IMR-90 (cell line): ENCODE results near the gene SPAG16. TPM values are rescaled to one million over a fixed set of nuclear protein-coding genes. Genes with fewer than 3 reads are reported as not detected.

ENCODE experiments used
- ATAC-seq: fragments of 200-7000 bp; cut with Tn5 transposase; 2 replicates; pipeline ENCODE4 v1.9.1; 2020; ENCODE audit warnings: low read depth, mild to moderate bottlenecking, moderate library complexity
- BruUV-seq: library from RNA; stranded (reverse); fragments of 400-500 nt; replicated peaks from 2 replicates; lab custom pipeline; 2021; lab: Mats Ljungman, UMichigan
- CTCF ChIA-PET: fragments of 300-600 bp; formaldehyde crosslinking; extraction: SDS; loops from one replicate; lab custom pipeline; 2021; ENCODE audit warnings: antibody characterized with exemption; lab: Yijun Ruan, JAX
- POLR2A ChIA-PET: fragments of 300-600 bp; sonication (Branson Sonifier 250); formaldehyde crosslinking; loops from one replicate; lab custom pipeline; 2022; ENCODE audit warnings: antibody characterized with exemption; ENCODE audit not compliant: unreplicated experiment; lab: Charles Lee
- DNase-seq: peaks from one replicate; pipeline ENCODE4 v3.0.0; 2013
- H2AFZ ChIP-seq: replicated peaks from 2 replicates; pipeline ENCODE3; 2013; ENCODE audit warnings: low read length, mild to moderate bottlenecking; ENCODE audit not compliant: poor library complexity
- H2AK5ac ChIP-seq: 2 replicates; pipeline ENCODE4 v1.6.1; 2013; ENCODE audit warnings: low read depth, low read length, inconsistent platforms
- H2AK9ac ChIP-seq: replicated peaks from 2 replicates; pipeline ENCODE3; 2013; ENCODE audit warnings: mild to moderate bottlenecking, low read depth, low read length, moderate library complexity; ENCODE audit not compliant: poor library complexity
- H2BK120ac ChIP-seq: 2 replicates; pipeline ENCODE4 v1.6.1; 2013; ENCODE audit warnings: low read depth, low read length, inconsistent platforms
- H2BK15ac ChIP-seq: 3 replicates; pipeline ENCODE4 v1.6.1; 2013; ENCODE audit warnings: low read depth, low read length, inconsistent platforms
- H2BK20ac ChIP-seq: 2 replicates; pipeline ENCODE4 v1.6.1; 2013; ENCODE audit warnings: low read depth, mild to moderate bottlenecking, inconsistent platforms, low read length, moderate library complexity
- H2BK5ac ChIP-seq: 2 replicates; pipeline ENCODE4 v1.6.1; 2013; ENCODE audit warnings: mild to moderate bottlenecking, low read depth, low read length, inconsistent platforms; ENCODE audit not compliant: poor library complexity, severe bottlenecking
- H3K14ac ChIP-seq: replicated peaks from 2 replicates; pipeline ENCODE4 v1.6.1; 2013; ENCODE audit warnings: low read depth, low read length, inconsistent platforms
- H3K18ac ChIP-seq: 2 replicates; pipeline ENCODE4 v1.6.1; 2013; ENCODE audit warnings: low read depth, low read length, control low read depth
- H3K23ac ChIP-seq: 2 replicates; pipeline ENCODE4 v1.6.1; 2013; ENCODE audit warnings: low read depth, low read length, inconsistent platforms
- H3K27ac ChIP-seq: 2 replicates; pipeline ENCODE4 v1.5.1; 2013; ENCODE audit warnings: mild to moderate bottlenecking, control low read depth, low read length; ENCODE audit not compliant: insufficient read depth
- H3K27me3 ChIP-seq: 2 replicates; pipeline ENCODE4 v1.6.1; 2013; ENCODE audit warnings: low read length; ENCODE audit not compliant: control insufficient read depth, insufficient read depth
- H3K36me3 ChIP-seq: 2 replicates; pipeline ENCODE4 v1.6.1; 2013; ENCODE audit warnings: low read length, mixed read lengths; ENCODE audit not compliant: control insufficient read depth, insufficient read depth
- H3K4ac ChIP-seq: 2 replicates; pipeline ENCODE4 v1.6.1; 2013; ENCODE audit warnings: low read depth, low read length, inconsistent platforms
- H3K4me1 ChIP-seq: 2 replicates; pipeline ENCODE4 v1.6.1; 2013; ENCODE audit warnings: low read length, mixed read lengths; ENCODE audit not compliant: control insufficient read depth, insufficient read depth
- H3K4me2 ChIP-seq: 2 replicates; pipeline ENCODE4 v1.6.1; 2013; ENCODE audit warnings: low read depth, mild to moderate bottlenecking, control low read depth, low read length, moderate library complexity
- H3K4me3 ChIP-seq: 2 replicates; pipeline ENCODE4 v1.5.1; 2013; ENCODE audit warnings: low read depth, mild to moderate bottlenecking, control low read depth, low read length, moderate library complexity; ENCODE audit not compliant: insufficient read depth
- H3K56ac ChIP-seq: 2 replicates; pipeline ENCODE4 v1.6.1; 2013; ENCODE audit warnings: low read length, inconsistent platforms; ENCODE audit not compliant: insufficient read depth; ENCODE audit errors: extremely low read depth
- H3K79me1 ChIP-seq, 2 experiments: 2 replicates each; pipeline ENCODE4 v1.6.1; 2013; ENCODE audit warnings: low read length in 2 of 2, inconsistent platforms in 1 of 2, low read depth in 1 of 2
- H3K9ac ChIP-seq: 2 replicates; pipeline ENCODE4 v1.6.1; 2013; ENCODE audit warnings: low read depth, low read length, control low read depth
- H3K9me1 ChIP-seq: 2 replicates; pipeline ENCODE4 v1.6.1; 2013; ENCODE audit warnings: low read length, inconsistent platforms; ENCODE audit not compliant: insufficient read depth
- H3K9me3 ChIP-seq: 2 replicates; pipeline ENCODE4 v1.6.1; 2013; ENCODE audit warnings: low read length; ENCODE audit not compliant: control insufficient read depth, insufficient read depth
- H4K20me1 ChIP-seq: 2 replicates; pipeline ENCODE4 v1.6.1; 2013; ENCODE audit warnings: low read length, inconsistent platforms; ENCODE audit not compliant: insufficient read depth
- H4K5ac ChIP-seq: 2 replicates; pipeline ENCODE4 v1.6.1; 2013; ENCODE audit warnings: mild to moderate bottlenecking, low read depth, low read length, control low read depth
- H4K8ac ChIP-seq, 2 experiments: 2 replicates each; pipeline ENCODE4 v1.6.1; 2013; ENCODE audit warnings: low read depth in 2 of 2, low read length in 2 of 2, control low read depth in 1 of 2, inconsistent platforms in 1 of 2
- H4K91ac ChIP-seq: 2 replicates; pipeline ENCODE4 v1.6.1; 2013; ENCODE audit warnings: low read depth, low read length, inconsistent platforms; ENCODE audit not compliant: insufficient read depth
- MXI1 ChIP-seq: IDR thresholded peaks from 2 replicates; pipeline ENCODE4 v1.6.1; 2012; ENCODE audit warnings: low read depth, mild to moderate bottlenecking, low read length, moderate library complexity, borderline replicate concordance
- dilution Hi-C: fragments of 300-500 bp; cut with HindIII; formaldehyde crosslinking; loops from one replicate; pipeline ENCODE4 v1.14.3; 2018; ENCODE audit warnings: low sequenced_read_pairs; ENCODE audit not compliant: unreplicated experiment
- in situ Hi-C: fragments of 300-500 bp; cut with MboI; formaldehyde crosslinking; loops from 3 replicates; pipeline ENCODE4 v1.14.3; 2019; ENCODE audit warnings: low sequenced_read_pairs, inconsistent platforms, mixed read lengths
- intact Hi-C: fragments of 100-400 bp; cut with micrococcal nuclease; formaldehyde crosslinking; loops from 2 replicates; pipeline ENCODE4 v1.10.0; 2022
- polyA plus RNA-seq, 3 experiments: library from polyadenylated mRNA; depleted of rRNA; stranded (reverse); fragments of >200 nt; gene quantifications; 2 replicates each; pipeline ENCODE4 v1.2.3, GENCODE V29; 2012; ENCODE audit warnings: low replicate concordance in 1 of 3
- total RNA-seq: library from RNA; depleted of rRNA; stranded (reverse); fragments of >200 nt; gene quantifications from 2 replicates; pipeline ENCODE4 v1.2.3, GENCODE V29; 2012
- TF ChIP-seq, protein P1 (sequence below): conservative IDR thresholded peaks from 2 replicates; pipeline ENCODE4 v1.5.1; 2012; ENCODE audit warnings: mild to moderate bottlenecking, low read depth, low read length, improper control_type of control experiment

The SPAG16 gene
- total and polyA plus RNA-seq, 2 of the 4 experiments (the other 2 are of a cell fraction), result 7.3 to 13.5 TPM

DNA sequence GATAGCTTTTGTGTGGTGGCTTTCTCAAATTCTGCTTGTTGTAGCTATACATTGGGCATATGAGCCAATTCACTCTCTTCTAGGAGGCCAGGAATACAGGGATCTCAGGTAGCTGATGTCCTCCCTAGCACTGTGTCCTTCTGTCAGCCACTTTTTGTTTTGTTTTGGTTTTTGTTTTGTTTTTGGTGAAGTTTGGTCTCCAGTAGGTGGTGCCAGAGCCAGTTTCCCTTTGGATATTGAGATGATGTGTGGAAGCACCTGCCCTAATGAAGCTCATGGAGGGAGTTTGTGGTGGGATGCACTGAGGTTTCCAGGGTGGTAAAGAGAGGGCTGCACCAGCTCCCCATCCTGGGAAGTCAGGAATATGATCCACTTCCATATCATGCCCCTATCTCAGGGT lies 1026.1 kb downstream of the SPAG16 start:
- ATAC-seq, result peak; percentile 35
- H3K4me2 ChIP-seq, result no peak overlapping the region
- in situ Hi-C loops, result no loop called here
- no peak overlapping the region for H2BK20ac ChIP-seq
- TF ChIP-seq, protein P1, sequence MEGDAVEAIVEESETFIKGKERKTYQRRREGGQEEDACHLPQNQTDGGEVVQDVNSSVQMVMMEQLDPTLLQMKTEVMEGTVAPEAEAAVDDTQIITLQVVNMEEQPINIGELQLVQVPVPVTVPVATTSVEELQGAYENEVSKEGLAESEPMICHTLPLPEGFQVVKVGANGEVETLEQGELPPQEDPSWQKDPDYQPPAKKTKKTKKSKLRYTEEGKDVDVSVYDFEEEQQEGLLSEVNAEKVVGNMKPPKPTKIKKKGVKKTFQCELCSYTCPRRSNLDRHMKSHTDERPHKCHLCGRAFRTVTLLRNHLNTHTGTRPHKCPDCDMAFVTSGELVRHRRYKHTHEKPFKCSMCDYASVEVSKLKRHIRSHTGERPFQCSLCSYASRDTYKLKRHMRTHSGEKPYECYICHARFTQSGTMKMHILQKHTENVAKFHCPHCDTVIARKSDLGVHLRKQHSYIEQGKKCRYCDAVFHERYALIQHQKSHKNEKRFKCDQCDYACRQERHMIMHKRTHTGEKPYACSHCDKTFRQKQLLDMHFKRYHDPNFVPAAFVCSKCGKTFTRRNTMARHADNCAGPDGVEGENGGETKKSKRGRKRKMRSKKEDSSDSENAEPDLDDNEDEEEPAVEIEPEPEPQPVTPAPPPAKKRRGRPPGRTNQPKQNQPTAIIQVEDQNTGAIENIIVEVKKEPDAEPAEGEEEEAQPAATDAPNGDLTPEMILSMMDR, result 0 out of 2 replicates have a peak, but pooled peaks have one; percentile 28
- TF ChIP-seq MXI1, result no peak
- H4K20me1 ChIP-seq, result no peaks in the 10 kb centered on the region
- CTCF ChIA-PET, result interaction anchor here (0.5 to 1.7 kb wide), 4 partner anchors 9 to 66 kb away, joined by 3 to 7 read pairs (median 5); no protein-coding TSS in a partner anchor
- H3K4me1 ChIP-seq, result no peaks in the 10 kb centered on the region
- H2BK15ac ChIP-seq, result no peak overlapping the region
- POLR2A ChIA-PET, result no interaction called here
- DNase-seq, result no peak
- H3K9ac ChIP-seq, result no peak overlapping the region
- no peak overlapping the region for H2AK9ac ChIP-seq
- H4K91ac ChIP-seq, result no peak overlapping the region
- H4K5ac ChIP-seq, result no peak overlapping the region
- BruUV-seq, result no TSS peak
- H4K8ac ChIP-seq, result no peak overlapping the region
- no peaks in the 10 kb centered on the region for H3K36me3 ChIP-seq
- no peak overlapping the region for H3K4me3 ChIP-seq
- no peaks in the 10 kb centered on the region for H3K27me3 ChIP-seq
- no peak overlapping the region for H3K27ac ChIP-seq
- H3K79me1 ChIP-seq, result no peaks in the 10 kb centered on the region
- no peak overlapping the region for H3K56ac ChIP-seq
- no peaks in the 10 kb centered on the region for H3K9me1 ChIP-seq
- no peak overlapping the region for H2BK120ac ChIP-seq
- intact Hi-C loops, result loop anchor here (5.0 to 10.0 kb wide), 2 partner anchors 492 to 496 kb away; no protein-coding TSS in a partner anchor
- dilution Hi-C loops, result no loop called here
- no peak overlapping the region for H2AFZ ChIP-seq
- H2AK5ac ChIP-seq, result no peak overlapping the region
- no peak overlapping the region for H2BK5ac ChIP-seq
- no peak overlapping the region for H3K18ac ChIP-seq
- no peaks in the 10 kb centered on the region for H3K9me3 ChIP-seq
- H3K14ac ChIP-seq, result no peak overlapping the region
- H3K4ac ChIP-seq, result no peak overlapping the region
- H3K23ac ChIP-seq, result no peak overlapping the region
